ENCODE data around the gene MARS2.

MARS2 gene

GRCh38 chr2:197672371-197672893 lies 32.7 kb upstream of the MARS2 start:
- no peak for DNase-seq (ENCODE audit: low read depth in 2 of 2)
- TF ChIP-seq CTCF (IDR thresholded peaks at IDR 0.05; ENCODE audit: low read depth, low read length) = no peak
- H3K4me3 ChIP-seq (replicated peaks in 1 of 2; ENCODE audit: low read depth in 2 of 2, low read length in 2 of 2) = no peak overlapping the region

- H3K4me3 ChIP-seq (replicated peaks in 1 of 2; ENCODE audit: low read depth in 2 of 2, low read length in 2 of 2) = no peak overlapping the region
- no peak for TF ChIP-seq CTCF (IDR thresholded peaks at IDR 0.05; ENCODE audit: low read depth, low read length)
- DNase-seq (ENCODE audit: low read depth in 2 of 2) = no peak
These were observed 32.1 kb upstream of the MARS2 start for GRCh38 chr2:197673106-197673505.

- peak overlapping the region in 1 of 2 donors; percentile 2 for H3K4me3 ChIP-seq (replicated peaks in 1 of 2; ENCODE audit: low read depth in 2 of 2, low read length in 2 of 2)
- no peak for TF ChIP-seq CTCF (IDR thresholded peaks at IDR 0.05; ENCODE audit: low read depth, low read length)
- no peak for DNase-seq (ENCODE audit: low read depth in 2 of 2)
These were observed 31.6 kb upstream of the MARS2 start for GRCh38 chr2:197673606-197674005.

- H3K4me3 ChIP-seq (replicated peaks in 1 of 2; ENCODE audit: low read depth in 2 of 2, low read length in 2 of 2) = peak overlapping the region in 1 of 2 donors; percentile 55
- no peak for TF ChIP-seq CTCF (IDR thresholded peaks at IDR 0.05; ENCODE audit: low read depth, low read length)
- DNase-seq (ENCODE audit: low read depth in 2 of 2) = peak in 1 of 2 donors; percentile 17
These were observed 31.1 kb upstream of the MARS2 start for GRCh38 chr2:197674060-197674459.

GRCh38 chr2:197674591-197674990 lies 30.6 kb upstream of the MARS2 start:
- TF ChIP-seq CTCF (IDR thresholded peaks at IDR 0.05; ENCODE audit: low read depth, low read length) = no peak
- H3K4me3 ChIP-seq (replicated peaks in 1 of 2; ENCODE audit: low read depth in 2 of 2, low read length in 2 of 2) = peak overlapping the region; percentile 46 to 55
- peak; percentile 33 to 36 for DNase-seq (ENCODE audit: low read depth in 2 of 2)

GRCh38 chr2:197675246-197675645 lies 29.9 kb upstream of the MARS2 start, which contains the start of gene RFTN2:
Gene RFTN2 (minus strand): TSS chr2:197675587. CDS start chr2:197675458, 129 bp downstream.
- no peak for TF ChIP-seq CTCF (IDR thresholded peaks at IDR 0.05; ENCODE audit: low read depth, low read length)
- DNase-seq (ENCODE audit: low read depth in 2 of 2) = peak in 1 of 2 donors; percentile 41
- peak within 1 kb of the TSS; percentile 46 to 55 for H3K4me3 ChIP-seq (replicated peaks in 1 of 2; ENCODE audit: low read depth in 2 of 2, low read length in 2 of 2)

GRCh38 chr2:197675711-197676188 lies 29.4 kb upstream of the MARS2 start:
- peak; percentile 79 to 81 for DNase-seq (ENCODE audit: low read depth in 2 of 2)
- peak overlapping the region; percentile 46 to 55 for H3K4me3 ChIP-seq (replicated peaks in 1 of 2; ENCODE audit: low read depth in 2 of 2, low read length in 2 of 2)
- TF ChIP-seq CTCF (IDR thresholded peaks at IDR 0.05; ENCODE audit: low read depth, low read length) = no peak
